ENCODE measurements around the gene PSMC6.

PSMC6 gene

GRCh38 chr14:52683985-52684520, 22.9 kb upstream of the PSMC6 start:
- TF ChIP-seq CTCF (IDR thresholded peaks at IDR 0.05; ENCODE audit: control insufficient read depth, extremely low read depth, insufficient read depth), result no peak
- no peak for DNase-seq (ENCODE audit: low read depth)
- no peak overlapping the region for H3K4me3 ChIP-seq (ENCODE audit: low read depth, low read length)

- DNase-seq (ENCODE audit: low read depth), result no peak
- H3K4me3 ChIP-seq (ENCODE audit: low read depth, low read length), result no peak overlapping the region
- no peak for TF ChIP-seq CTCF (IDR thresholded peaks at IDR 0.05; ENCODE audit: control insufficient read depth, extremely low read depth, insufficient read depth)
These were observed 20.8 kb upstream of the PSMC6 start for GRCh38 chr14:52686176-52686575.

GRCh38 chr14:52690983-52691760, 15.8 kb upstream of the PSMC6 start:
- DNase-seq (ENCODE audit: low read depth), result peak; percentile 89
- H3K4me3 ChIP-seq (ENCODE audit: low read depth, low read length), result no peak overlapping the region
- TF ChIP-seq CTCF (IDR thresholded peaks at IDR 0.05; ENCODE audit: control insufficient read depth, extremely low read depth, insufficient read depth), result no peak

- no peak overlapping the region for H3K4me3 ChIP-seq (ENCODE audit: low read depth, low read length)
- TF ChIP-seq CTCF (IDR thresholded peaks at IDR 0.05; ENCODE audit: control insufficient read depth, extremely low read depth, insufficient read depth), result no peak
- DNase-seq (ENCODE audit: low read depth), result no peak
These were observed 14.6 kb upstream of the PSMC6 start for GRCh38 chr14:52692248-52692962.

- DNase-seq (ENCODE audit: low read depth), result no peak
- H3K4me3 ChIP-seq (ENCODE audit: low read depth, low read length), result no peak overlapping the region
- no peak for TF ChIP-seq CTCF (IDR thresholded peaks at IDR 0.05; ENCODE audit: control insufficient read depth, extremely low read depth, insufficient read depth)
These were observed 14.0 kb upstream of the PSMC6 start for GRCh38 chr14:52693036-52693435.

GRCh38 chr14:52693532-52693931, 13.5 kb upstream of the PSMC6 start:
- DNase-seq (ENCODE audit: low read depth), result no peak
- H3K4me3 ChIP-seq (ENCODE audit: low read depth, low read length), result no peak overlapping the region
- no peak for TF ChIP-seq CTCF (IDR thresholded peaks at IDR 0.05; ENCODE audit: control insufficient read depth, extremely low read depth, insufficient read depth)
